Activated naive CD8-positive, alpha-beta T cell treated with anti-CD3 and anti-CD28 coated beads, Interleukin-2, amount 50 U/mL, for 24 hours (primary cell): ENCODE data around the gene TSEN2.
A peak's percentile ranks its signal among the peaks of the same experiment; 100 is the strongest.

Experiments used
- ATAC-seq: fragments of 150-1000 bp; cut with Tn5 transposase; one replicate; pipeline ENCODE4 v1.10.0; 2021
- DNase-seq: peaks from one replicate; pipeline ENCODE4 v3.0.0; 2021
- H3K27ac Mint-ChIP-seq: one replicate; pipeline ENCODE4 v1.8.0; 2021; ENCODE audit warnings: mild to moderate bottlenecking, mixed read lengths
- H3K27me3 Mint-ChIP-seq: one replicate; pipeline ENCODE4 v1.8.0; 2021; ENCODE audit warnings: mixed read lengths
- H3K36me3 Mint-ChIP-seq: one replicate; pipeline ENCODE4 v1.8.0; 2021; ENCODE audit warnings: low read depth, mixed read lengths
- H3K4me1 Mint-ChIP-seq: one replicate; pipeline ENCODE4 v1.8.0; 2021; ENCODE audit warnings: mixed read lengths
- H3K4me3 Mint-ChIP-seq: one replicate; pipeline ENCODE4 v1.8.0; 2021; ENCODE audit warnings: mild to moderate bottlenecking, moderate library complexity, mixed read lengths
- H3K9me3 Mint-ChIP-seq: one replicate; pipeline ENCODE4 v1.8.0; 2021; ENCODE audit warnings: mixed read lengths

Gene TSEN2

DNA sequence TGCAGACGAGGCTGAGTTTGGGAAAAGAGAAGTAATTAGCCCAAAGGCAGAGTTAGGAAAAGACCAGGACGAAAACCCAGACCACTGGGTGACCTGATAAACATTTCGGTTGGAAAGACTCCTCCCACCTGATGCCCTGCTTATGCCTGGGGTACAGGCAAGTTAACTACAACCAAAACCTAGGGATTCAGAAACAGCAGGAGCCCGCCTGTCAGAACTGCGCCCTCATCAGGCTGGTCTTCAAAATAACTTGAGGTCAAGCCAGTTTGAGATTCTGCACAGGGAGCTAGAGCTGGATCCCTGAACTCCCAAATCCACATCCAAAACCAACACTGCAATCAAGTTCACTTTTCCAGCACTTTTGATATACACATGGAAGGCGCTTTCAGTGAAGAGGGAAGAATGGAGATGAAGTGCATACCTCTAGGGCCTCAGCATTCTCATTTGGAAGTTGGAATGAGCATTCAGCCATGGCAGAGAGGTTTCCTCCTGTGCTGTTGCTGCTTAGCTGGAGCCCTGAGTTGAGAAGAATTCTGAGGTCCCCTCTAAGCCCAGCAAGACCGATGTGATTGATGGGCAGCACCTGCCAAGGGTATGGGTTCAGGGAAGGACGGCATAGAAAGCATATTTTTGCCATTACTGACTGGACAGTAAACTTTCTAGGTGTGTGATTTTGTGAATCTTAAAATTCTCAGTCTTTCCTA is 11.6 kb downstream of the TSEN2 start:
- Mint-ChIP-seq H3K27me3 (no peaks in the 10 kb centered on the region), H3K27ac (no peak overlapping the region), H3K4me1 (no peaks in the 10 kb centered on the region), H3K4me3 (no peak overlapping the region), H3K36me3 (peaks cover 51% of the 10 kb centered on the region), H3K9me3 (no peaks in the 10 kb centered on the region)
- no peak for DNase-seq
- no peak for ATAC-seq

DNA sequence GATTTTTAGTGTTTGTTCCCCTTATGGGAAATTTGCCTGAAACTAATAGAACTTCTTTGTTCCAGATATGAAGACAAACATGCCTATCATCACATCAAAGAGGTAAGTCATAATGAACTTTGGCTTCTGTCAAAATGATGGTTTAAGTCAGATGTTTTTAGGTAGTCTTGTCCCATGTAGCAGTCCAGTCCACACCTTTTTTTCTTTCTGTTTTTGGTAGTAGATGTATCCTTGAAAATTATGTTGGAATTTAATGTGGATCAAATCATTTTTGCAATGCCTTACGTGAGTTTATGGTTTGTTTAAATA is 12.1 kb downstream of the TSEN2 start:
- H3K9me3 Mint-ChIP-seq = no peaks in the 10 kb centered on the region
- no peak for ATAC-seq
- H3K27ac Mint-ChIP-seq = no peak overlapping the region
- DNase-seq = no peak
- H3K4me3 Mint-ChIP-seq = no peak overlapping the region
- peaks cover 47% of the 10 kb centered on the region for H3K36me3 Mint-ChIP-seq
- H3K4me1 Mint-ChIP-seq = no peaks in the 10 kb centered on the region
- no peaks in the 10 kb centered on the region for H3K27me3 Mint-ChIP-seq

DNA sequence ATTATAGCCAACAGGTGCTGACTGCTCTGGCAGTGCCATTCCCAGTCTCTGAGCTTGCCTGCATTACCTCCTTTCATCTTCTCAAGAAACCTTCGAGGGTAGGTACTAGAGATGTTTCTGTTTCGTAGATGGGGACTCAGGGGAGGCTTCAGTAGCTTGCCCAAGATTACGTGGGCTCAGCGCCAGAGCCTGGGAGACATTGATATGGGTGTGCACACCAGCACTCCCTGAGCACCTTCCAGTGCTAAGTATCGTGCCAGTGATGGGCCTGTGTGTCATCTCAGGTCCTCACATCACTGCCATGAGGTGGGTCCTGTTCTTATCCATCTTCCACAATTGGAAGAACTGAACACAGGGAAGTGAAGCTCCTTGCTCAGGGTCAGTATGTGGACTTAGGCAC is 15.2 kb downstream of the TSEN2 start:
- Mint-ChIP-seq H3K27ac (no peak overlapping the region), H3K4me3 (no peak overlapping the region), H3K4me1 (no peaks in the 10 kb centered on the region), H3K36me3 (peaks cover 49% of the 10 kb centered on the region), H3K9me3 (no peaks in the 10 kb centered on the region), H3K27me3 (no peaks in the 10 kb centered on the region)
- ATAC-seq (no peak), DNase-seq (no peak)

DNA sequence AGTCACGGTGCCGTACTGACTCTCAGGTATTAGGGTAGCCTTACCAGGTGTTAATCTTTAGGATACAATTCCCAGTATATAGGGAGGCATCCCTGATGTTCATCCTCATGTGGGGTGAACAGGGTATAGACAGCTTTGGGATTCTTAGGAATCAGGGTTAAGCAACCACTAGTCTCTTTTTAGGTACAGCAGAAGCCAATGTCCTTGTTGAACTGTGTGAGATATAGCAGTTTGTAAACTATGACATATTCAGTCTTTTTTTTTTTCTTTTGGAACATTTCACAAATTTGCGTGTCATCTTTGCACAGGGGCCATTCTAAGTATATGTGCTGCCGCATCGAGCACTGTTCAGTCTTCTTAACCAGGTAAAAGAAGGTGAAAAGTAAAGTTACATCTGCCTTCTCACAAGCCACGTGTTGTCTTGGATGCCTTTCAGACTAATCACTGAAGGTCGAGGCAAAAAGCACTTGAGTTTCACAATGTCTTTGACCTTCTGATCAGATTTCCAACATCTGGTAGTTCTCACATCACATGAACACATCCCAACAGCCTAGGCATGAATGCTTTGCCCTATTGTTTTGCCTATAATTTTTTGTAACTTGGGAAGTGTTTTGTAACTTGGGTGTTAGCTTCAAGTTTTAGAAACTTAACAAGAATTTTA is 17.2 kb downstream of the TSEN2 start:
- Mint-ChIP-seq H3K27me3 (no peaks in the 10 kb centered on the region), H3K4me1 (no peaks in the 10 kb centered on the region), H3K36me3 (peaks cover 59% of the 10 kb centered on the region), H3K9me3 (no peaks in the 10 kb centered on the region), H3K4me3 (no peak overlapping the region), H3K27ac (no peak overlapping the region)
- ATAC-seq (no peak), DNase-seq (no peak)

DNA sequence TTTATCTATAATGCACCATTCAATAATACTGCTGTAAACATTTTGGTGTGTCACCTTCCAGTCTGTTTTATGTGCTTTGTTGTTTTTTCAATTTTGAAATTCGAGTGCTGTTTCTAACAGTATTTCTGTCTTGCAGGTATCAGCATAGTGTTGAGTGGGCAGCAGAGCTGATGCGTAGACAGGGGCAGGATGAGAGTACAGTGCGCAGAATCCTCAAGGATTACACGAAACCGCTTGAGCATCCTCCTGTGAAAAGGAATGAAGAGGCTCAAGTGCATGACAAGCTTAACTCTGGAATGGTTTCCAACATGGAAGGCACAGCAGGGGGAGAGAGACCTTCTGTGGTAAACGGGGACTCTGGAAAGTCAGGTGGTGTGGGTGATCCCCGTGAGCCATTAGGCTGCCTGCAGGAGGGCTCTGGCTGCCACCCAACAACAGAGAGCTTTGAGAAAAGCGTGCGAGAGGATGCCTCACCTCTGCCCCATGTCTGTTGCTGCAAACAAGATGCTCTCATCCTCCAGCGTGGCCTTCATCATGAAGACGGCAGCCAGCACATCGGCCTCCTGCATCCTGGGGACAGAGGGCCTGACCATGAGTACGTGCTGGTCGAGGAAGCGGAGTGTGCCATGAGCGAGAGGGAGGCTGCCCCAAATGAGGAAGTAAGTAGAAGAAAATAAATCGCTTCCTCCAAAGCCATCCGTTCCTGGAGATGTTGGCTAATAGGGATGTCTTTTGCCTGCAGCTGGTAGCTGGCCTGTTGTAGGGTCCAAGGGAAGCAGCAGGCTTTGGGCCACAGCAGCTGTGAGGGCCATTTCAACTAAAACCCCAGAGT is 19.1 kb downstream of the TSEN2 start:
- no peak overlapping the region for H3K27ac Mint-ChIP-seq
- DNase-seq (no peak), ATAC-seq (no peak)
- H3K27me3 Mint-ChIP-seq = no peaks in the 10 kb centered on the region
- H3K36me3 Mint-ChIP-seq = peaks cover 50% of the 10 kb centered on the region
- no peaks in the 10 kb centered on the region for H3K4me1 Mint-ChIP-seq
- H3K4me3 Mint-ChIP-seq = no peak overlapping the region
- no peaks in the 10 kb centered on the region for H3K9me3 Mint-ChIP-seq

DNA sequence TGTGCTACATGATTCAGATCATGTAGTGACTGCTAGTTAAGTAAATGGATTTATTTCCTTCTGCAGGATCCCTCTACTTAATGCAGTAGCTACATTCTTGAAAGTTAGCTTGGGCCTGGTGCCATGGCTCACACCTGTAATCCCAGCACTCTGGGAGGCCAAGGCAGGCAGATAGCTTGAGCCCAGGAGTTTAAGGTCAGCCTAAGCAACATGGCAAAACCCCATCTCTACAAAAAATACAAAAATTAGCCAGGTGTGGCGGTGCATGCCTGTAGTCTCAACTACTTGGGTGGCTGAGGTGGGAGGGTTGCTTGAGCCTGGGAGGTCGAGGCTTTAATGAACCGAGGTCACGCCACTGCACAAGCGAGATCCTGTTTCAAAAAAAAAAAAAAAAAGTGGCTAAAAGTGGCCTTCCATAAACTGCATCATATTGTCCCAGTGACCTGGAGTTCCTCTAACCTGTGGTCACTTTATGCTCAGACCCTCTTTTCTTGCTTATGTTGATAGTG is 22.0 kb downstream of the TSEN2 start:
- no peaks in the 10 kb centered on the region for H3K9me3 Mint-ChIP-seq
- H3K4me1 Mint-ChIP-seq = no peaks in the 10 kb centered on the region
- no peak overlapping the region for H3K4me3 Mint-ChIP-seq
- no peaks in the 10 kb centered on the region for H3K27me3 Mint-ChIP-seq
- no peak overlapping the region for H3K27ac Mint-ChIP-seq
- no peak for ATAC-seq
- no peak for DNase-seq
- peaks cover 39% of the 10 kb centered on the region for H3K36me3 Mint-ChIP-seq

DNA sequence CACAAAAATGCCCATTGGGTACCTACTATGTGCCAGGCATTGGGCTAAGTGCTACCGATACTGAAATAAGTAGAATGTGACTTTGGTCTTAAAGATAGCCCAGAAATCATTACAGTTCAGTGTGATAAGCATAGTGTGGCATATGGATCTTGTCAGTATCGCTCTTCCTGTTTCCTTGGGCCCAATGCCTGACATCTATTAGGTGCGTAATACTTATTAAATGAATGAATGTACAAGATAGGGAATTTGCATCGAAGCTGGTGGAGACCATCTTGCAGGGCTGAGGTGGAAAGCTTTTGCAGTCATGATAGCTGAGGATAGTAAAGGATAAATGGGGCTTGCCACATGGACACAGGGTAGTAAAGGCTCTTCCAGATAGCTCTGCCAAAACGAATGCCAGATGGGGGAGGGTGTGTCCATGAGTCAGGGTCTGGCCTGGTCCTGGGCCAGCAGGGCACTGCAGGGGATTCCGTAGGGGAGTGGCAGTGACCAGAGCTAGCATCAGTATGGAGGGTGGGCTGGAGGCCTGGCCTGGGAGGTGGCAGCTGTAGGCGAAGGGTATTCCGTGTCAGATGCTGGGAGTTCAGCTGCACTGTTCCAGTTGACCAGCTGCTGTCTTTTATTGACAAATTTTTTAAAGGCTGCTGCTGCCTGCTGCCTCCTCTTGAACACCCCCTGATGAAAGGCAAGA is 23.5 kb downstream of the TSEN2 start:
- Mint-ChIP-seq H3K36me3 (peaks cover 33% of the 10 kb centered on the region), H3K27me3 (no peaks in the 10 kb centered on the region), H3K9me3 (no peaks in the 10 kb centered on the region), H3K4me3 (no peak overlapping the region), H3K27ac (no peak overlapping the region), H3K4me1 (no peaks in the 10 kb centered on the region)
- DNase-seq (no peak), ATAC-seq (no peak)

DNA sequence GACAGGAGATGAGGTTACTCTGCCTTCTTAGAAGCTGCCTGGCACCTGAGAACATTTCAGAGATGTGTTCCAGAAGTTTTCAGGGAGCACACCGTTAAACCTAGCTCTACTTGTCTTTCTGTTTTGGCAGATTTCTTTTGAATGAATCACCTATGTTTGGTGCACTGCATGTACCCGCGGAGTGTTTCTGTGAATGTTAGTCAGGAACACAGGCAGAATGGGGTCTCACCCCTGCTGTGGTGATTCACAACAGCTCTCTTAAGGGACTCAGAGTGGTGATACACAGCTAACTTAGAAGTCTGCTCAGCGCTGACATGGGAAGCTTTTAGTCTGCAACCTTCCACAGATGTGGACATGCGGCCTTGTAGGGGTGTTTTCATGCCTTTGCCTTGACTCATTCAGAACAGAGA is 24.0 kb downstream of the TSEN2 start:
- Mint-ChIP-seq H3K4me1 (no peaks in the 10 kb centered on the region), H3K9me3 (no peaks in the 10 kb centered on the region), H3K27ac (no peak overlapping the region), H3K27me3 (no peaks in the 10 kb centered on the region), H3K4me3 (no peak overlapping the region), H3K36me3 (peaks cover 33% of the 10 kb centered on the region)
- ATAC-seq = no peak
- no peak for DNase-seq

DNA sequence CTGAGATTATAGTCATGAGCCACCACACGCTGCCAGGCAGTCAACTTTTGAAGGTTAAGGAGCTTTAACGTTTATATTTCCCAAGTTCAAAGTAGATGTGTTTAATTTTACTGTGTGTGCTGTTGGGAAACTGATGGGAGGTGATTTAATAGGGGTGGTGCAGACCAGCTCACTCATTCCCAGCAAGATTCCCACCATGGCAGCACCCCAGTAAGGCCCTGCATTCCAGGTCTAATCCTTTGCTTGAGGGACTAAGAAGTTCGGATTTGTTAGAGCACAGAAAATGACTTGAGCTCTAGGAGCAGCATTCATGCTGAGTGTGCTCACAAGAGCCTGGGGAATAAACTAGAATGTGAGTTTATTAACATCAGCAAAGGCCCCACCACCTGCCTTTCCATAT is 25.2 kb downstream of the TSEN2 start:
- Mint-ChIP-seq H3K9me3 (no peaks in the 10 kb centered on the region), H3K4me3 (no peak overlapping the region), H3K4me1 (no peaks in the 10 kb centered on the region), H3K36me3 (peaks cover 26% of the 10 kb centered on the region), H3K27ac (no peak overlapping the region), H3K27me3 (no peaks in the 10 kb centered on the region)
- DNase-seq = no peak
- ATAC-seq = no peak

DNA sequence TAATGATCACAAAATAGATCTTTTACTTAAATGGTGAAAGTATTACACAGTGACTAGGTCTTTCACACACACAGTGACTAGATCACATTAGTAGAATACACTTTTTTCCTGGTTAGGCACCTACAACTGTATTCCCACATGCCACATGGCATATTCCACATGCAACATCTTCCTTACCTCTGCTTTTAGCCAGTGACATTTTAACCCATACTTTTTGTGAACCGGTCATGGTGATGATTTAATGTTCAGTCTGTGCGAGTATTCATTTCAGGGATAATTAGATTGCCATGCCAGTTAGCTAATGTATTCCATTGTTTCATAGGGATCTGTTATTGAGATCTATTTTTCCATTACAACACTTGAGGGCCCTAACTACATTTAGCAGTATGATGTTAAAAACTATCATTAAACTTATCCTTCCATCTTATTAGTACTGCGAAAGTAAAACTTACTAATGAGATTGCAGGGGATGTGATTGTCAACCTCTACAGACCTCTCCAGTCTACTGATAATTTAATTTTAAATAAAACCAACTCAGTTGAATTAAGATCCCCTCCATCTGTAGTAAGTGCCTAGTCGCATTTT is 28.3 kb downstream of the TSEN2 start:
- no peaks in the 10 kb centered on the region for H3K4me1 Mint-ChIP-seq
- DNase-seq = no peak
- H3K27me3 Mint-ChIP-seq = no peaks in the 10 kb centered on the region
- H3K9me3 Mint-ChIP-seq = no peaks in the 10 kb centered on the region
- no peak overlapping the region for H3K27ac Mint-ChIP-seq
- H3K36me3 Mint-ChIP-seq = peaks cover 16% of the 10 kb centered on the region
- no peak for ATAC-seq
- H3K4me3 Mint-ChIP-seq = no peak overlapping the region

DNA sequence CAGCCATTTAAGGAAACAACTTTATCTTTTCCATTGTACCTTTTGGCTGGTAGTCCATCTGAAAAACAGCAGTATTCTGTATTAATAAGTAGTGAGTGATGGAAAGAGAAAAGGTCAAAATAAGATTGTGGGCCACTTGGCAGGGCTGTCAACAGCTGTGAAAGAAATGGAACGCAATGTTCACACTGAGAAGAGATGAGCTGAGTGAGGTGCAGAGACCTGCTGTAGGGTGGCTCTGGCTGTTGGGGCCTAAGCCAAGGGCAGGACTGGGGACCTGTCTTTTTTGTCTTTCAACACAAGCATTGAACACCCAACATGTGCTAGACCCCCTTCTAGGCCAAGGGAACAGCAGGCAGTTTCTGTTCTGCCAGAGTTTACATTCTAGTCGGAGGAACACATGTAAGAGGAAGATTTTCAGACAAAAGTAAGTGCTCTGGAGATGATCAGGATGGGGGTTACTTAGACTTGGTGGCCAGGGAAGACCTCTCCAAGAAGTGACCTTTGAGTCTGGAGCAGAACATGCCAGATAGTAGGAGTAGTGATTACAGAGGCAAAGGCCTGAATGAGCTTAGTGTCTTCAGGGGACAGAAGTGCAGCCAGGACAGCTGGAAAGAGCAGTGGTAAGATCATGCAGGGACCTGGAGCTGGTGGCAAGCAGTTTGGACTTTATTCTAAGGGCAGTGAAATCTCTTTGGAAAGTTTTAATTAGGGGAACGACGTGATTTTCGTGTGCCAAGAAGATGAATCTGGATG is 29.6 kb downstream of the TSEN2 start:
- Mint-ChIP-seq H3K9me3 (no peaks in the 10 kb centered on the region), H3K36me3 (peaks cover 20% of the 10 kb centered on the region), H3K4me3 (no peak overlapping the region), H3K4me1 (no peaks in the 10 kb centered on the region), H3K27ac (peak overlapping the region; percentile 8), H3K27me3 (no peaks in the 10 kb centered on the region)
- ATAC-seq = no peak
- no peak for DNase-seq

DNA sequence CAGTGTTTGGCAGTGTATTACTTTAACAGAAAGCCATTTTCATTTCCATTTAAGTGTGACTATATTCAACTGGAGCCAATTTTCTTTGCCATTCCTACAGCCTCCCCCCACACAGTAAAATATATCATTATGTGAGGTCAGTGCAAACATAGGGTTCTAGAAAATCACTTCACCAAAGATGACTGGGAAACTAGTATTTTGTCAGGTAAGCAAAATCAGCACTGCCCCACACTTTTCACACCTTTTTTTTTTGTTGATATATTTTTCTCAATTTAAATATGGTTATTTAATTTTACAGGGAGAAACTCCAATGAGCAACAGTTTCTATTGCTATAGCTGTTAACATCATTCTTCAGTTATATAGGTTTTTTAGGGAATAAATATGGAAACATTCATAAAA is 31.4 kb downstream of the TSEN2 start:
- H3K27ac Mint-ChIP-seq = no peak overlapping the region
- no peaks in the 10 kb centered on the region for H3K27me3 Mint-ChIP-seq
- H3K4me1 Mint-ChIP-seq = no peaks in the 10 kb centered on the region
- no peak overlapping the region for H3K4me3 Mint-ChIP-seq
- ATAC-seq (no peak), DNase-seq (no peak)
- no peaks in the 10 kb centered on the region for H3K9me3 Mint-ChIP-seq
- peaks cover 26% of the 10 kb centered on the region for H3K36me3 Mint-ChIP-seq

DNA sequence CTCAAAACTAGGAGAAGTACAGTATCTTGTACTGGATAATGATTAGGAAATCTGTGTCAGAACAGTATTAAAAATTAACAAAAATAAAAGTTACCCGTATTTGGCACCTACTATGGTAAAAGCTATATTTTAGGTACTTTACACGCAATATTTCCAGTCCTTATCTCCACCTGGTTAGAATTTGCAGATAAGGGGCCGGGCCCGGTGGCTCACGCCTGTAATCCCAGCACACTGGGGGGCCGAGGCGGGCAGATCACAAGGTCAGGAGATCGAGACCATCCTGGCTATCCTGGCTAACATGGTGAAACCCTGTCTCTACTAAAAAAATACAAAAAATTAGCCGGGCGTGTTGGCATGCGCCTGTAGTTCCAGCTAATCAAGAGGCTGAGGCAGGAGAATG is 32.6 kb downstream of the TSEN2 start:
- no peaks in the 10 kb centered on the region for H3K4me1 Mint-ChIP-seq
- no peak for ATAC-seq
- no peaks in the 10 kb centered on the region for H3K9me3 Mint-ChIP-seq
- H3K36me3 Mint-ChIP-seq = peaks cover 31% of the 10 kb centered on the region
- no peak overlapping the region for H3K4me3 Mint-ChIP-seq
- no peaks in the 10 kb centered on the region for H3K27me3 Mint-ChIP-seq
- DNase-seq = no peak
- no peak overlapping the region for H3K27ac Mint-ChIP-seq
